ENCODE measurements around the gene PPP2R5E.

GRCh38 chr14:63401646-63402045, 141.5 kb downstream of the PPP2R5E start:
- TF ChIP-seq POLR2A (IDR thresholded peaks at IDR 0.05) (no peak), CTCF (IDR thresholded peaks at IDR 0.05) (no peak), POLR2AphosphoS5 (IDR thresholded peaks at IDR 0.05) (no peak), EP300 (IDR thresholded peaks at IDR 0.05) (no peak)
